KOPT-K1 (cell line): Measurements from ENCODE around the gene FSTL4.

ENCODE experiments used
- H3K27ac ChIP-seq: fragments of 200-600 bp; sonication (generic); 2 replicates; pipeline ENCODE4 v1.5.1; 2016; ENCODE audit warnings: antibody characterized with exemption, mild to moderate bottlenecking, low read depth, low read length; ENCODE audit not compliant: poor library complexity, severe bottlenecking
- H3K36me3 ChIP-seq: fragments of 200-600 bp; sonication (generic); 2 replicates; pipeline ENCODE4 v1.5.1; 2017; ENCODE audit warnings: antibody characterized with exemption, mild to moderate bottlenecking, low read length, moderate library complexity; ENCODE audit not compliant: insufficient read depth
- H3K9me3 ChIP-seq: fragments of 200-600 bp; sonication (generic); 2 replicates; pipeline ENCODE4 v1.5.1; 2017; ENCODE audit warnings: antibody characterized with exemption, low read length, mild to moderate bottlenecking; ENCODE audit not compliant: insufficient read depth, poor library complexity, severe bottlenecking

FSTL4 gene

DNA sequence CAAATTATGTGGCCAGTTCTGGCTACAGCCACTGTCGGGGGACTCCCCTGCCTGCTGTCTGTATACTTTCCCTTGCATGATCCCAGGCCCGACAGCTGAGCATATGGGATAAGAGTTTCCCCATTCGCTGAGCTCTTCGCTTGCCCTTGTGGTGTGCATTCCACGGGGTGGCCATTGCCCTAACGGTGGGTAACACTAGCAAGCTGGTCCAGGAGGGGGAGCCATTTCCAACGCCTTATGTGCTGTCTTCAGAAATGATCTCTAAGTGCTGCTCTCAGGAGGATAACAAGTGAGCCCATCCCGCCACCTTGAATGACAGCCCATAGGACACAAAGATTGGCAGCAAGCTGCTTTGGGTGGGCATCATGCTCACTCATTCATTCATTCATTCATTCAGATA, 190.9 kb downstream of the FSTL4 start:
- no peaks in the 10 kb centered on the region for H3K36me3 ChIP-seq
- no peaks in the 10 kb centered on the region for H3K9me3 ChIP-seq
- H3K27ac ChIP-seq = no peak overlapping the region

DNA sequence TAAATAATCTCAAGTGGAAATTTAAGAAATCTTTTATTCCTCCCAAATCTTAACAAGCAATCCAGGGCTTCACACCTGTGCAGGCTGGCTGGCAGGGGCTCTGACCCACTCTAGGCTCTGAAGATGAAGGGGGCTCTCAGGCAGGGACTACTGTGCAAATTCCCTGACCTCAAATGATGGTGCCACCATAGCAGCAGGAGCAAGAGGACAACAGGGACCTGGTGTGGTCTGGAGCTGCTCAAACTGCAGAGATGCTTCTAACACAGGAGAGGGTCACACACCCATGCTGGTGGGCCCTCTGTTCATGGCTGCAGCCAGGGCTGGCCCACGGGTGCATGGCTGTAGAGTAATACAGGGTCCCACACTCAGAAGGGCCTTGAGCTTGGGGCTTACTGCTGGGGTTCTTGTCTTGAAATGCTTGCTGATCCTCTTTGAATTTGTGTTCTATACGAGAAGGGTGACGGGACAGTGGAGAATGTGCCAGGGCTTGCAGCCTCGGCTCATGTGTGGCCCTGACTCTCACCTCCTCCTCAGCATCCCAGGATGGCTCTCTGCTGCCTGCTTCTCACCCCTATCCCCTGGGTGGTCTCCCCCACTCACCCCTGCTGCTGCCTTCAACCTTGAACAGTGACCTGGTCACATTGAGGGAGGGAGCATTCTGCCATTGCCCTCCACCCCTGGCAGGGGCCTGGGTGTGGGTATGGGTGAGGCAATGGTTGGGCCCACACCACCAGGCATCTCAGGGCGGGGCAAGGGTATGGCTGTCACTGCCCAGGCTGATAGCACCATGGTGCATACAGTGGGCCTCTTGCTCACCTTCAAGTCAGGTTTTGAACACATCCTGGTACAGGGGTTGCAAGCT, 191.7 kb downstream of the FSTL4 start:
- Histone ChIP-seq H3K36me3 (no peaks in the 10 kb centered on the region), H3K27ac (no peak overlapping the region), H3K9me3 (no peaks in the 10 kb centered on the region)

DNA sequence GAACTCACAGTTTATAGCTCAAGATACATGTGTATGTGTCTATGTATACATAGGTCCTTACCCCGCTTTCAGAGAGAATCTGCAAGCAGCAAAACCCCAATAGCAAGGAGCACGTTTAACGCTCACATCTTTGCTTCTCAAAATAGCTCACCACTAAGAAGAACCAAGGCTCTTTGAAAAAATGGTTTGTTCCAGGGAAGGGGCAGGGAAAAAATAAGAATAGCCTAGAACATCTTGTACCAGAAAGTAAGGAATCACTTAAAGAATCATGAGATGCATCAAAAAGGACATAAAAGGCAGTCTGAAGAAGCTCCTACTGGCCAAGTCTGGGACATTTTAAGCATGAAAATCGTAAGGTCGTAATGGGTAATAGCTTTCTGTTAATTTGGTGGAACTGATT, 196.4 kb downstream of the FSTL4 start:
- Histone ChIP-seq H3K36me3 (no peaks in the 10 kb centered on the region), H3K9me3 (no peaks in the 10 kb centered on the region), H3K27ac (no peak overlapping the region)

DNA sequence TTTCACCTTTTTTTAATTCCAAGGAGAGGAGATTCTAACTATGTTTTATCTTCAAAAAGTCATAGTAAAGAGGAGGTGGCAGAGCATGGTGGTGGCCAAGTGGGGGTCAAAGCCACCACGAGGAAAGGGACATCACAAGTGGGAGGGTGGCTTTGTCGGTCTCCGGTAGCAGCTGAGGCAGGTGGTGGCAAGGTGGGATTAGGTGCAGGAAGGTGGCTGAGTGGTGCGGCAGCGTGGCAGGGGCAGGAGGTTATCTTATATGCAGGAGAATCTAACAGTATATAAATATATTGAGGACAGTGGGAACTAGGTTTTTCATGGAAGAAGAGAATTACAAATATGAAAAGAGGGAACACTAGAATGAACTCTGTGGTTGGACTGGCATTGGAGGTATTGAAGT, 196.8 kb downstream of the FSTL4 start:
- Histone ChIP-seq H3K27ac (no peak overlapping the region), H3K9me3 (no peaks in the 10 kb centered on the region), H3K36me3 (no peaks in the 10 kb centered on the region)

DNA sequence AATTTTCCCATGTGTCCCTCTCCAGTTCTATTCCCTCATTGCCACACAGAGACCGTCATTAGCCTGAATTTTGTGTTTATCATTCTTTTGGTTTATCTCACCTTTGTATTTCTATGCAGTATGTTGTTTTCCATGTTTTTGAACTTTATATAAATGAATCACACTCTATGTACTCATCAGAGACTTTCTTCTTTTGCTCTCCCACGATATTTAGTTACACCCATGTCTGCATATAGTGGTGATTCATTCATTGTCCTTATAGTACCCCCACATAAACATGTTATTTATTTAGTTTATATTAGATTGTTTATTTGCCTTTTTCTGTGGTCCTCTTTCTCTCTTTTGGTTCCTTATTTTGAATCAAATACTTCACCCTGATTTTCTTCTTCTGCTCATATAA, 199.7 kb downstream of the FSTL4 start:
- no peak overlapping the region for H3K27ac ChIP-seq
- H3K36me3 ChIP-seq = no peaks in the 10 kb centered on the region
- no peaks in the 10 kb centered on the region for H3K9me3 ChIP-seq

GRCh38 chr5:133410335-133410828, 202.0 kb downstream of the FSTL4 start:
- Histone ChIP-seq H3K9me3 (no peaks in the 10 kb centered on the region), H3K27ac (no peak overlapping the region), H3K36me3 (no peaks in the 10 kb centered on the region)

- Histone ChIP-seq H3K36me3 (no peaks in the 10 kb centered on the region), H3K9me3 (no peaks in the 10 kb centered on the region), H3K27ac (no peak overlapping the region)
Measured at GRCh38 chr5:133409210-133409674, 203.1 kb downstream of the FSTL4 start.

DNA sequence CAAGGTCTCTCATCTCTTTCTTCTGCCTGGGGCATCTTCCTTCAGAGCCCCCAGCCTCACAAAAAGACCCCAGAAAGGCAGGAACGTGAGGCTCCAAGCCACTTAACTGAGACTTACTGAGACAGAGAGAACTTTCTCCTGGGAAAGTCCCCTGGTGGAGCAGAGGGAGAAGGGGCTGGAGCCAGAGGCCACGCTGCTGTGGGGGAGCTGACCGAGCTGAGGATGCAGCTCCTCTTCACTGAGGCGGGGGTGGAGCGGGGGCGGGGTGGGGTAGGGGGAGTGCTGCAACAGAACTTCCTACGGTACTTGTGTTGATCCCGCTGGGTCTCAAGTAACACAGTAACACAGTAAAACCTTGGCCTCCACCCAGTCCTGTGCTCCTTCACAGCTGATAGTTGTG, 204.0 kb downstream of the FSTL4 start:
- Histone ChIP-seq H3K27ac (no peak overlapping the region), H3K36me3 (no peaks in the 10 kb centered on the region), H3K9me3 (no peaks in the 10 kb centered on the region)

DNA sequence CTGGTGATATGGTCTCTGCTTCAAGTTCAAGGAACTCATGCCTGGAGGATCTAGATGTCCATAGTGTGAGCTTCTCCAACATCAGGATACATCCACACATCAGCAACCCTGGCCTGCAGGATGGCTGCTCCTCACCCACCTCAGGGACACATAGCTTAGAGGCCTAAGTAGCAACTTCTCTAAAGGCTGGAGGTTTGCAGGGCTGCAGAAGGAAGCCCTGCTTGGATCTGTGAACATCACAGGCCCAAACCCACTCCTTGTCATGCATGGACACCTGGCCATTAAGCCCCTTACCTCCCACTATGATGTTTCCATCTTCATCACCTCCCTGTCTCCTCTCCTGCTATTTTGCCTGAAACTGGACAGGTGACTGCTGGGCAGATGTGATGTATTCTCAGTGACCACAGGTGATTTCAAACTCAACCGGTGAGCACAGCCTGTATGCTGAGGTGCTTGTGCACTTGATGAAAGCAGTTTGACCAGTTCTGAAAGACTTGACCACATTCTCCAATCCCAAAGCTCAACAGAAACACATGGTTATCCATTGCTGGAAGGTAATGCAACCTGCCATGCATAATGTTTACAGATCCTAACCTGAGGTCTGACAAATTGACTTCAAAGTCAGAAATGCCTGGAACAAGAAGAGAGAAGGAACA, 205.2 kb downstream of the FSTL4 start:
- no peaks in the 10 kb centered on the region for H3K9me3 ChIP-seq
- no peaks in the 10 kb centered on the region for H3K36me3 ChIP-seq
- no peak overlapping the region for H3K27ac ChIP-seq

DNA sequence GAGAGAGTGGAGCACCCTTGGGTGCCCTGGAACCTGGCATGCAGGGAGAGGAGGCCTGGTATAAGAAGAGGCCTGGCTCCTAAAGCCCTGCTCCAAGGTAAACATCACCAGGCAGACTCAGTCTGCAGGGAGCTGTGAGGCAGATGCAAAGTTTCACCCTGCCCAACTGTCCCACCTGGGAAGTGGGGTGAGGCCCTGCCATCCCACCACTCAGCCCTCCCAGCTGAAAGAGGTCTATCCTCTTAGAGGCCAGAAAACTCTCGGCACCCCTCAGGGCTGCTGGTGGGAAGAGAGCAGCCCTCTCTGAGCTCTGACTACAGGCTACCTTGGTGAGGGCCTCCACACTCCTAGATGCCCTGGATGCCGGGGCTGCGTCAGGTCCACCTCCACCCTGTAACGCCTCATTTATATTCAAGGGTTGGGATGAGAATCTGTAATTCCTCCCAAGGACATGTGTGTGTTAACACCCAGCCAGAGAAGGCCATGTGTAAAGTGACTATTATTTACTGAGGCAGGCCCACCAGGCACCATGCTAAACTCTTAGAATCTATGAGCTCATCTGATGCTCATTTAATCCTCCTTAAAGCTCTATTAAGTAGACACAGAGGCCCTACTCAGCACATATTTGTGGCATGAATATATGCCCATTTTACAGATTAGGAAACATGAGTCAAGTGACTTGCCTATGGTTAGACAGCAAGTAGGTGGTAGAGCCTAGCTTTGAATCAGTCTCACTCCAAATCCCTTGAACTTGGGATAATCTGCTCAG, 205.9 kb downstream of the FSTL4 start:
- H3K36me3 ChIP-seq = no peaks in the 10 kb centered on the region
- no peak overlapping the region for H3K27ac ChIP-seq
- H3K9me3 ChIP-seq = no peaks in the 10 kb centered on the region

- Histone ChIP-seq H3K27ac (no peak overlapping the region), H3K9me3 (no peaks in the 10 kb centered on the region), H3K36me3 (no peaks in the 10 kb centered on the region)
Measured at GRCh38 chr5:133405275-133406034, 206.9 kb downstream of the FSTL4 start.

DNA sequence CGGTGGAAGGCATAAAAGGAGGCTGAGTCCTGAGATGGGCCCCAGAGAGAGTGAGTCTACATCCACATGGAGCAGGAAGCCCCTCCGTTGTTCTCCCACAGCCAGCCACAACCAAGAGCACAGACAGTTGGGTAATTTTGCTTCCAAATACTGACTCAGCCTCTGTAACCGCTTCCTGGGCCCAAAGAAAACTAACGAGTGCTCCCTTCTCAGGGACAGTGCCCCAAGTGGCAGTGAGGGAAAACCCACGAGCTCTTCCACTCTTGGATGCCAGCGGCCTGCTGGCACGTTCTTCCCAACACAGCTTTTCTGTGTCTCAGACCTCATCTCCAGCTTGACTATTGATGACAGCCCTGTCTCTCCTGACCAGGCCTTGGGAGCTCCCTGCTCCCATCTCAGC, 207.6 kb downstream of the FSTL4 start:
- Histone ChIP-seq H3K9me3 (no peaks in the 10 kb centered on the region), H3K36me3 (no peaks in the 10 kb centered on the region)

GRCh38 chr5:133403741-133404364, 208.5 kb downstream of the FSTL4 start:
- Histone ChIP-seq H3K27ac (no peak overlapping the region), H3K9me3 (no peaks in the 10 kb centered on the region), H3K36me3 (no peaks in the 10 kb centered on the region)

More for the DNA sequence above, 207.6 kb downstream of the FSTL4 start:
- no peak overlapping the region for H3K27ac ChIP-seq

- Histone ChIP-seq H3K9me3 (no peaks in the 10 kb centered on the region), H3K27ac (no peak overlapping the region), H3K36me3 (no peaks in the 10 kb centered on the region)
Measured at GRCh38 chr5:133402775-133403174, 209.6 kb downstream of the FSTL4 start.
